PC-3 (cell line): ENCODE measurements around the gene VGLL1. TPM values are rescaled to one million over a fixed set of nuclear protein-coding genes. Genes with fewer than 3 reads are reported as not detected.

Source experiments
- ATAC-seq: fragments of 200-7000 bp; cut with Tn5 transposase; 2 replicates; pipeline ENCODE4 v1.9.1; 2020; ENCODE audit warnings: mild to moderate bottlenecking, moderate library complexity
- BruUV-seq: library from RNA; stranded (reverse); fragments of 400-500 nt; replicated peaks from 2 replicates; lab custom pipeline; 2021; lab: Mats Ljungman, UMichigan
- CTCF ChIA-PET: fragments of 300-600 bp; sonication (Branson Sonifier 250); formaldehyde crosslinking; loops from one replicate; lab custom pipeline; 2022; ENCODE audit warnings: antibody characterized with exemption; lab: Charles Lee
- POLR2A ChIA-PET: fragments of 300-600 bp; sonication (Branson Sonifier 250); formaldehyde crosslinking; loops from one replicate; lab custom pipeline; 2022; ENCODE audit warnings: antibody characterized with exemption; ENCODE audit not compliant: unreplicated experiment; lab: Charles Lee
- DNase-seq: peaks from one replicate; pipeline ENCODE4 v3.0.0-alpha.2; 2015
- H2AFZ ChIP-seq: fragments of 300-600 bp; sonication (generic); 2 replicates; pipeline ENCODE4 v1.6.0; 2016; ENCODE audit warnings: antibody characterized with exemption, low read length
- H3F3A ChIP-seq: fragments of 300-600 bp; sonication (generic); one replicate; pipeline ENCODE4 v1.6.0; 2017; ENCODE audit warnings: antibody characterized with exemption, low read length, control low read depth, mild to moderate bottlenecking; ENCODE audit not compliant: unreplicated experiment
- H3K27ac ChIP-seq: fragments of 300-600 bp; sonication (generic); 2 replicates; pipeline ENCODE4 v1.5.1; 2016; ENCODE audit warnings: mild to moderate bottlenecking, low read length
- H3K27me3 ChIP-seq: fragments of 300-600 bp; sonication (generic); 2 replicates; pipeline ENCODE4 v1.6.1; 2016; ENCODE audit warnings: low read length, mixed read lengths
- H3K36me3 ChIP-seq: fragments of 300-600 bp; sonication (generic); 2 replicates; pipeline ENCODE4 v1.6.1; 2016; ENCODE audit warnings: low read depth, mixed run types, low read length, mixed read lengths
- H3K4me1 ChIP-seq: fragments of 300-600 bp; sonication (generic); 2 replicates; pipeline ENCODE4 v1.5.1; 2016; ENCODE audit warnings: low read length; ENCODE audit not compliant: insufficient read depth
- H3K4me2 ChIP-seq: fragments of 300-600 bp; sonication (generic); 2 replicates; pipeline ENCODE4 v1.6.0; 2016; ENCODE audit warnings: low read length
- H3K4me3 ChIP-seq: fragments of 300-600 bp; sonication (generic); 2 replicates; pipeline ENCODE4 v1.5.1; 2016; ENCODE audit warnings: mild to moderate bottlenecking, low read length, mixed read lengths
- H3K79me2 ChIP-seq: fragments of 300-600 bp; sonication (generic); 2 replicates; pipeline ENCODE4 v1.6.1; 2017; ENCODE audit warnings: low read length, mixed read lengths
- H3K9ac ChIP-seq: fragments of 300-600 bp; sonication (generic); 2 replicates; pipeline ENCODE4 v1.6.0; 2016; ENCODE audit warnings: mild to moderate bottlenecking, low read length
- H3K9me2 ChIP-seq: fragments of 300-600 bp; sonication (generic); replicated peaks from 2 replicates; pipeline ENCODE4 v1.6.1; 2016; ENCODE audit warnings: mixed run types, low read length, mixed read lengths
- H3K9me3 ChIP-seq: fragments of 300-600 bp; sonication (generic); 2 replicates; pipeline ENCODE4 v1.6.1; 2016; ENCODE audit warnings: low read length, mixed read lengths
- H4K20me1 ChIP-seq: fragments of 300-600 bp; sonication (generic); 2 replicates; pipeline ENCODE4 v1.6.1; 2016; ENCODE audit warnings: low read length, mixed read lengths
- CTCF ChIP-seq: fragments of 300-600 bp; sonication (generic); conservative IDR thresholded peaks from 2 replicates; pipeline ENCODE4 v1.5.1; 2017; ENCODE audit warnings: antibody characterized with exemption, low read depth, mild to moderate bottlenecking, low read length
- EZH2 ChIP-seq: fragments of 300-600 bp; sonication (generic); IDR thresholded peaks from one replicate; pipeline ENCODE4 v1.6.1; 2017; ENCODE audit warnings: antibody characterized with exemption, mild to moderate bottlenecking, low read length; ENCODE audit not compliant: unreplicated experiment
- EZH2phosphoT487 ChIP-seq: fragments of 300-600 bp; sonication (generic); IDR thresholded peaks from 2 replicates; pipeline ENCODE4 v1.6.1; 2018; ENCODE audit warnings: mild to moderate bottlenecking, antibody characterized with exemption, low read length, borderline replicate concordance
- intact Hi-C: fragments of 100-400 bp; cut with micrococcal nuclease; formaldehyde crosslinking; loops from 2 replicates; pipeline ENCODE4 v1.9.0; 2023
- total RNA-seq: library from RNA; depleted of rRNA; stranded (reverse); fragments of >200 nt; gene quantifications from 2 replicates; pipeline ENCODE4 v1.2.3, GENCODE V29; 2014

Gene VGLL1
- total RNA-seq, 1 experiment from 2014 or later: 5.3 TPM

GRCh38 chrX:136495043-136495442 lies 37.0 kb upstream of the VGLL1 start:
- Histone ChIP-seq H3K4me3 (no peak overlapping the region), H3K27me3 (no peaks in the 10 kb centered on the region; the same call in 1 of the 2 replicates), H3K27ac (no peak overlapping the region), H3K4me1 (0 out of 2 replicates have a peak, but pooled peaks cover 5% of the 10 kb centered on the region), H3K9me2 (no peaks in the 10 kb centered on the region), H3F3A (no peaks in the 10 kb centered on the region), H3K4me2 (no peak overlapping the region), H4K20me1 (peaks cover 15% of the 10 kb centered on the region; the same call in 1 of the 2 replicates), H2AFZ (no peak overlapping the region), H3K9me3 (no peaks in the 10 kb centered on the region), H3K36me3 (peaks cover under 1% of the 10 kb centered on the region; the same call in 1 of the 2 replicates), H3K79me2 (peaks cover 25% of the 10 kb centered on the region), H3K9ac (no peak overlapping the region)
- TF ChIP-seq EZH2phosphoT487: no peak
- no peak for TF ChIP-seq CTCF
- TF ChIP-seq EZH2: no peak
- ATAC-seq (no peak), DNase-seq (no peak)
- ChIA-PET POLR2A (no interaction called here), CTCF (no interaction called here)
- intact Hi-C loops: no loop called here
- BruUV-seq: no TSS peak

GRCh38 chrX:136496186-136496763 lies 35.7 kb upstream of the VGLL1 start:
- Histone ChIP-seq H4K20me1 (peaks cover 15% of the 10 kb centered on the region; the same call in 1 of the 2 replicates), H3K27me3 (no peaks in the 10 kb centered on the region), H3K9me2 (no peaks in the 10 kb centered on the region), H3K9ac (peak overlapping the region; percentile 95), H3K9me3 (no peaks in the 10 kb centered on the region), H3K4me2 (peak overlapping the region; percentile 82), H3F3A (no peaks in the 10 kb centered on the region), H3K4me1 (0 out of 2 replicates have a peak, but pooled peaks cover 2% of the 10 kb centered on the region), H3K27ac (peak overlapping the region; percentile 95), H2AFZ (peak overlapping the region; percentile 85), H3K36me3 (peaks cover 13% of the 10 kb centered on the region), H3K79me2 (peaks cover 25% of the 10 kb centered on the region), H3K4me3 (peak overlapping the region; percentile 99)
- peak; percentile 5 for ATAC-seq
- CTCF ChIA-PET: interaction anchor here (1.2 kb wide), 1 partner anchor 224 kb away, joined by 4 read pairs; no protein-coding TSS in a partner anchor
- DNase-seq: no peak
- BruUV-seq: TSS peak; percentile 90
- TF ChIP-seq CTCF (no peak), EZH2 (no peak), EZH2phosphoT487 (no peak)
- POLR2A ChIA-PET: interaction anchor here (0.6 kb wide), 1 partner anchor 43 kb away, joined by 5 read pairs; no protein-coding TSS in a partner anchor
- intact Hi-C loops: loop anchor here (2.0 kb wide), 2 partner anchors 81 to 199 kb away; no protein-coding TSS in a partner anchor
